HG03432 (cell line): ENCODE measurements around the gene MGAM2.

Experiments used
- ATAC-seq: cut with Tn5 transposase; IDR thresholded peaks from one replicate; pipeline ENCODE4 v1.9.1; 2021; ENCODE audit warnings: mild to moderate bottlenecking, moderate library complexity; ENCODE audit not compliant: unreplicated experiment

The MGAM2 gene

GRCh38 chr7:142174441-142174840 is 62.9 kb downstream of the MGAM2 start:
- ATAC-seq = no peak

GRCh38 chr7:142175594-142175993 is 64.1 kb downstream of the MGAM2 start:
- ATAC-seq = no peak

DNA sequence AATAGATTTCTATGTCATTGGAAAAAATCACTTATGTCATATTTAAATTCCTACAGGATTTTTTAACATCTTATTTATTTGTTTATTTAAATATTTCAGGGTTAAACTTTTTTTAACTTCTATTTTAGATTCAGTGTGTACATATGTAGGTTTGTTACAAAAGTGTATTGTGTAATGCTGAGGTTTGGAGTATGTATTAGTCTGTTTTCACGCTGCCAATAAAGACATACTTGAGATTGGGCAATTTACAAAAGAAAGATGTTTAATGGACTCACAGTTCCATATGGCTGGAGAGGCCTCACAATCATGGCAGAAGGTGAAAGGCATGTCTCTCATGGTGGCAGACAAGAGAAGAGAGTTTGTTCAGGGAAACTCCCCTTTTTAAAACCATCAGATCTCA is 65.4 kb downstream of the MGAM2 start:
- no peak for ATAC-seq

GRCh38 chr7:142177869-142178268 is 66.4 kb downstream of the MGAM2 start:
- peak; percentile 66 for ATAC-seq

DNA sequence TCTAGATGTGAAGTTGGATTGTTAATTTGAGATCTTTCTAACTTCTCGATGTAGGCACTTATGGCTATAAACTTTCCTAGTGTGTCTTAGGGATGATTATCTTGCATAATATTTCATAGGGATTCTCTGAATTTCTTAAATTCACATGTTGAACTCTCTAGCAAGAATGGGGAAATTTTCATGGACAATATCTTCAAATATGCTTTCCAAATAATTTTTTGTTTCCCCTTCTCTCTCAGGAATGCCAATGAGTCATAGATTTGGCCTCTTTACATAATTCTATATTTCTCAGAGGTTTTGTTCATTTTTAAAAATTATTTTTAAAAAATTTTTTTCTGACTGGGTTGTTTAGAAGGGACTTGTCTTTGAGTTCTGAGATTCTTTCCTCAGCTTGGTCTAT is 68.9 kb downstream of the MGAM2 start:
- no peak for ATAC-seq

DNA sequence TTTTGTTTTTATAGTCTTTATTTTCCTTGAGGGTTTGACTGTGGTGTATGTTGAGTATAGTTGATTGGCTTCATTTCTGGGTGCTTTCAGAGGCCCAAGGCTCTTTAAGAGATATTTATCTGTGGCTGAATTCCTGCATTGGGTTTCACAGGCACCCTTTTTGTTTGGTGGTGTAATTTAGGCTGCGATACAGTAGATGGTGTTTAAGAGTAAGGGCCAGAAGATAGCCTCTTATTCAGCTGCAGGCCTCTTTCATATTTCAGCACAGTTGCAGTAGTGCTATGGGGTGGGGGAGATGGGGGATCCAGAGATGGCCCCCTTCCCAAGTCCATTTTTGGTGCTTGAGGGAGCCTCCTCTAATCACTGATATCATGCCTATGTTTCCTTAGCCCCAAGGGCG is 69.7 kb downstream of the MGAM2 start:
- no peak for ATAC-seq

- ATAC-seq = no peak
These were observed 70.4 kb downstream of the MGAM2 start for GRCh38 chr7:142181966-142182365.

DNA sequence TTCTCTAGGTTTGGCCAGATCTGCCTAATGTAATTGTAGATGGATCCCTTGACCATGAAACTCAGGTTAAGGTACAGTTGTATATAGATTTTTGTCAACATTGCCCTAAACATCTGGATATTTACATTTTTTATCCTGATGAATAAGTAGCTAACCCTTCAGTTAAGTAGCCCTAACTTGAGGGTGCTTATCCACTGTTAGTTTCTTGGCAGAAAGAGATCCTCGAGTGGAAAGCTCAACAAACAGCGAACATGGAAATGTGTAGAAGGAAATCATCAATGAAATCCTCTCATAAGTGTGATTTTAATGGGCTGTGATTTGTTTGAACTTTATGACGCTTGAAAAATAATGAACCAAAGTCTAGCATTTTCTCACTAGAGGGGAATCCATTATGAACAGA is 73.6 kb downstream of the MGAM2 start:
- no peak for ATAC-seq

DNA sequence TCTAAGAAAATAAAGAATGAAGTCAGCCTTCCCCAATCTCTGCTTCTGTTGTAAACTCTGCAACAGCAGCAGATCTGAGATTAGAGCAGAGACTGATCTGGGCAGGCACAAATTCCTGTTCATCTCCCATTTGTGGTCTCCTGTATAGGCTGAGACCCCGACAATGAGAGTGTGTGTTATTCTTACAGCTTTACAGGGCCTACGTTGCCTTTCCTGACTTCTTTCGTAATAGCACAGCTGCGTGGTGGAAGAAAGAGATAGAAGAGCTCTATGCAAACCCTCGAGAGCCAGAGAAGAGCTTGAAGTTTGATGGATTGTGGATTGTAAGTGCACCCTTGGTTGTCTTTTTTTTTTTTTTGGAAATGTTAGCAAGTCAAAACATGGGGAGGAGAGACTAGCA is 74.3 kb downstream of the MGAM2 start:
- ATAC-seq = no peak

GRCh38 chr7:142188154-142188553 is 76.6 kb downstream of the MGAM2 start:
- ATAC-seq = no peak

GRCh38 chr7:142188846-142189245 is 77.3 kb downstream of the MGAM2 start:
- ATAC-seq = no peak

- ATAC-seq = no peak
These were observed 82.7 kb downstream of the MGAM2 start for GRCh38 chr7:142194201-142194600.

DNA sequence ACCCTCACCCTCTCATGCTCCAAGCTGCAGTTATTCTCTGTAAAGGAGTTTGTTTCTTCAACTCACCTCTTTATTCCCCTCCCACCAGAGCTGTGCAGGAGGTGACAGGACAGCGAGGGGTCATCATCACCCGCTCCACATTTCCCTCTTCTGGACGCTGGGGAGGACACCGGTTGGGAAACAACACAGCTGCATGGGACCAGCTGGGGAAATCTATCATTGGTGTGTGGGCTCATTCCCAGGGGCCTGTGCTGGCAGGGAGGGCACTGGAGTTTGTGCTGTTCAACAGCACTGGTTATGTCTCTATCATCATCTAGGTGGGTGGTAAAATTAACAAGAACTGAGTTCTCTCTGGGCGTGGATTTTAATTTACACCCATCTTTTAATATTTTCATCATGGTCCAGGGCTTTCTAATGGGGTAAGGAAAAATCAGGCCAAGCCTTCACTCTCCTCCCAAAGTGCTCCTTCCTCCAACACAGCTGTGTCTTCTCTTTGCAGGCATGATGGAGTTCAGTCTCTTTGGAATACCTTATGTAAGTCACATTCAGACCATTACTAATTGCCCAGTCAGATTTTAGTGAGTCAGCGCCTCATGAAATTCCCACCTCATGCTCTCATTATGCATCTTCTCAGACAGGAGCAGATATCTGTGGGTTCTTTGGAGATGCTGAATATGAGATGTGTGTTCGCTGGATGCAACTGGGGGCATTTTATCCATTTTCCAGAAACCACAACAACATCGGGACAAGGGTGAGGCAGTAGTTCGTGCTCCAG is 84.7 kb downstream of the MGAM2 start:
- ATAC-seq = no peak

DNA sequence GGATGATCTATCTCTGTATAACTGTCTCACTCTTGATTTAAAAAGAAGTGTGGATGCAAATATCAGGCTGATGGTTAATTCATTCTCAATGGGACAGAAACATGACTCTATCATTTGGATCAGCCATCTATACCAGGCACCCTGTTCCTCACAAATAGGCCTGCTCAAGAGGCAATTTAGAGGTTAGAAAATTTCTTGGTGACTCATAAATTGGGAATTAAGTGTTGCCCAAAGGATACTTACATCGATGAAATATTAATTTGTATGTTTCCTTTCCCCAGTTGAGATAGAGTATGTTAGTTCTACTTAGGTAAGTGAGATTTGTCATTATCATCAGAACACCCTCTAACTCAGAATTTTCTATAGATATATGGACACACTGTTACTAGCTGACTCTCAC is 88.7 kb downstream of the MGAM2 start:
- ATAC-seq = no peak

DNA sequence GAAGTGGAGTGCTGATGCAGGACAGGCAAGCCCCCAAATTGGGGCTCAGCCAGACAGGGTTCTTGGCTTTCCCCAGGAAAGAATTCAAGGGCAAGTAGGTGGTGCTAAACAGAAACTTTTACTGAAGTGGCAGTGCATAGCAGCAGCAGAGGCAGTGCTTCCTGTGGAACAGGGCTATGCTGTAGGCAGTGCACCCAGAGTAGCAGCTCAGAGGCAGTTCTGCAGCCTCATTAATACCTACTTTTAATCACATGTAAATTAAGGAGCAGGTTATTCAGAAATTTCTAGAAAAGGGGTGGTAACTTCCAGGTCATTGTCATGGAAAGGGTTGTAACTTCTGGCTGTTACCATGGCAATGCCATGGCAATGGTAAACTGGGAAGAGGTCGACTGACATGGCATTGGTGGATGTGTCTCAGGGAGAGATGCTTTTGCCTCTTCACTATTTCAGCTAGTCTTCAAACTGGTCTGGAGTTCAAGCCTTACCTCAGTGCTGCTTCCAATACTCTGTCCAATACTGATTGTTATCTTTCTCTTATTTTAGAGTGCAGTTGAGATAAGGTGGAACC is 117.1 kb downstream of the MGAM2 start:
- ATAC-seq = no peak

- ATAC-seq = no peak
These were observed 120.2 kb downstream of the MGAM2 start for GRCh38 chr7:142231716-142232115.

DNA sequence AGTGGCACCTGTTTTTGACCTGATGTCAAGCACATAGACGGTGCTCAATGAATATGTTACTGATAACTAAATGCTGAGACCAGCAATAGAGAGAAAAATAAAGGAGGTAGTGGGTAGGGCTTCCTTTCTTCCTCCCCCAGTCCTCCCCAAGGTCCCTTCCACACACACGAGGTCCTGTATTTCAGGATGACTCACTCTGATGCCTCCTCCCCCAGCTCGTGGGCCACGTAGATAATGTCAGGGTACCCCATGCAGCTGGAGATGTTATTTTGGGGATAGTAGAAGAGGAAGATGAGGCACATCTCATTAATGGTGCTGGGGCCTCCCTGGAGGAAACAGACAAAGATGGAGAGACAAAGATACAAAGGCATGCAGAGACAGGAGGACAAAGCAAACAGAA is 129.0 kb downstream of the MGAM2 start:
- no peak for ATAC-seq

GRCh38 chr7:142243823-142244222 is 132.3 kb downstream of the MGAM2 start:
- ATAC-seq = no peak

DNA sequence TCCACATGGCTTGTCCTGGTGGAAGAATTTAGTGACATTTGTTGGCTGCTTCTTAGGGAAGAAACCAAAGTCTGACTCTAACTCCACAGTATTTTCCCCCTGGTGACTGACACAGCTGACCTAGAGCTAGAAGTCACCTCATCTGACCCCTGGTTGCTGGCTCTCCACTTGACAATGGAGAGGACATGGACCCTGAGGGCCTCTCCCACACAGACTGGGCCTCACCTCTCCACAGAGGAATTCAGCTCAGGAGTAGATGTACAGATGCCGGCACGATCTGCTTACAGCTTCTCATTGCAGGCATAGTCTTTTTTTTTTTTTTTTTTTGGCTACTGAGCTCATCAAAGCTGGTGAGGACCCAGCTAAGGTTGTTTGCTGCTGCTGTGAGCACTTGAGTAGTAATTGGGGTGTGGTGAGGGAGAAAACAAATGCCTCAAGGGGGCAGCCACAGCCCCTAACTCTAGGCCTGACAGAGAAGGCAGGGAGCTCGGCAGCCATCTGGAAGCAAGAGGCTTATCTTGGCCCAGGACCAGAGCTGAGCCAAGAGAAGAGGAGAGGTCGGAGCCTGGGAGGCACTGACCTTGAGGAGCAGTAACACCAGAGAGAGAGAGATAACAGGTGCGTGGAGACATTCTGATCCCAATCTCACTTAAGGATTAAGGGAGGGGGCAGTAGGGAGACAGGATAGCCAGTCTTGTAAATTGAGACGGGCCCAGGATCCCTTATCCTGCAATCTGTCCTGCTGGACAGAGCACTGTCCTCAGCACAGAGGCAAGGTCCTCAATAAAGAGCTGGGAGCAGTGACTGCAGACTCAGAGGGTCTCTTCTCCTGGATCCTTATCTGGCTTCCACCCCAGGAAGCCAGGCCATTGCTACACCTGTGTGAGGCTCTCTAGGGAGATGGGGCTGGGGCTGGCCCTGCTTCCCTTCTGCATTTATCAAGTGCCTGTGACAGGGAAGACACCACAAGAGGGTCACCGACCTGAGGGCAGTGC is 136.9 kb downstream of the MGAM2 start:
- no peak for ATAC-seq

- no peak for ATAC-seq
These were observed 138.4 kb downstream of the MGAM2 start for GRCh38 chr7:142249918-142250317.

DNA sequence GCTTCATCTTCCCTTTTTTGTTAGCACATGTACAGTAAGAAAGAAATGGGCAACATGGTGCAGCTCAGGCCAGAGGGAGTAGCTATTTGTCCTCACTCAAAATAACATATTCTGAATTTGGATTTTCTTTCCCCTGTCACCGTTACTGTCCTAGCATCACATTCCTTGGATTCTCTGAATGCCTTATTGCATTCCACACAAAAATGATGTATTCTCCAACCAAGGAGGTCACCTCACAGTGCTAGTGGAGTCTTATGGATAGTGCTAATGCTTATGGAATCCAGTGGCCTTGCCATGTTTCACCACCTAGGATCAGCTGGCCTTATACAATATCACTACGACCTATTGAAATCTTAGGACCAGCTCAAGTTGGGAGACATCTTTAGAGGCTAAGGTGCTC is 139.2 kb downstream of the MGAM2 start:
- ATAC-seq = no peak

DNA sequence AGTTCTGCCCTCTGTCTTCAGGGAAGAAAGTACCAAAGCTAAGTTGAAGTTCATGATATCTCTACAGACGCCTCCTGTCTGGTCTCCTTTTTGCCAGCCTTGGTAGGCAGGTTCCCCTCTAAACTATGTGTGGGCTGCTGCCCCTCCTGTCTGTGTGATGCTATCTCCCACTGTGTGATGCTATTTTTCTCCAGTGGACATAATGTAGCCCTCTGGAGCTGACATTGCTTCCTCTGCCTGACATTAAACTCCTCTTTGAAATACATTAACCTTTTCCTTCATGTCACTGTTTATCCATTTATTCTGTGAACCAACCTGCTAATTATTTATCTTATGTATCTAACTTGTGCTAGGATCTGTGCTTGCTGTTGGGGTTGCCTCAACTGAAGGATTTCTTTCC is 146.4 kb downstream of the MGAM2 start, which contains the start of gene PRSS58:
PRSS58 (minus strand) TSS at position 101 of the 400 bp plus-strand sequence. CDS start 351 bp downstream, outside the sequence.
- no peak for ATAC-seq
